Neural crest cell (in vitro differentiated cells): Measurements from ENCODE around the gene TOMM6. TPM values are rescaled to one million over a fixed set of nuclear protein-coding genes. Genes with fewer than 3 reads are reported as not detected.

ENCODE experiments used
- DNase-seq: peaks from one replicate; pipeline ENCODE4 v3.0.0; 2021; ENCODE audit warnings: low read depth, mixed read lengths, low spot score
- H3K27ac Mint-ChIP-seq: one replicate; pipeline ENCODE4 v1.8.0; 2021; ENCODE audit warnings: mild to moderate bottlenecking, mixed read lengths; ENCODE audit not compliant: unreplicated experiment
- H3K27me3 Mint-ChIP-seq: 2 replicates; pipeline ENCODE4 v1.8.0; 2021; ENCODE audit warnings: low read depth, mild to moderate bottlenecking, mixed read lengths
- H3K36me3 Mint-ChIP-seq: 2 replicates; pipeline ENCODE4 v1.8.0; 2021; ENCODE audit warnings: low read depth, mild to moderate bottlenecking, mixed read lengths
- H3K4me1 Mint-ChIP-seq: 2 replicates; pipeline ENCODE4 v1.8.0; 2021; ENCODE audit warnings: mixed read lengths
- H3K4me3 Mint-ChIP-seq: one replicate; pipeline ENCODE4 v1.8.0; 2021; ENCODE audit warnings: mild to moderate bottlenecking, mixed read lengths
- H3K9me3 Mint-ChIP-seq: 2 replicates; pipeline ENCODE4 v1.8.0; 2021; ENCODE audit warnings: mixed read lengths
- long read RNA-seq: library from polyadenylated mRNA; unstranded; transcript quantifications from one replicate; pipeline ENCODE4 v2.0.0, GENCODE V29; 2020
- total RNA-seq: library from RNA; stranded (reverse); gene quantifications from 2 replicates; pipeline ENCODE4 v1.2.1, GENCODE V29; 2021
- TF ChIP-seq, protein P1 (sequence below): fragments of 200-600 bp; sonication (generic); conservative IDR thresholded peaks from 2 replicates; pipeline ENCODE4 v1.5.0; 2021; ENCODE audit warnings: antibody characterized with exemption, mild to moderate bottlenecking

The TOMM6 gene
- 248 and 249 TPM in 2 replicates for total RNA-seq
- long read RNA-seq, transcript TOMM6-201 (3 exons, 595 nt), result major isoform, 37 of 47 reads
- long read RNA-seq, transcript TOMM6-202 (3 exons, 637 nt), result minor isoform, 10 of 47 reads
- long read RNA-seq, partial matches to known transcripts, result 0 of 47 reads
- long read RNA-seq, other reads (novel, unspliced or antisense), result 0 of 47 reads

DNA sequence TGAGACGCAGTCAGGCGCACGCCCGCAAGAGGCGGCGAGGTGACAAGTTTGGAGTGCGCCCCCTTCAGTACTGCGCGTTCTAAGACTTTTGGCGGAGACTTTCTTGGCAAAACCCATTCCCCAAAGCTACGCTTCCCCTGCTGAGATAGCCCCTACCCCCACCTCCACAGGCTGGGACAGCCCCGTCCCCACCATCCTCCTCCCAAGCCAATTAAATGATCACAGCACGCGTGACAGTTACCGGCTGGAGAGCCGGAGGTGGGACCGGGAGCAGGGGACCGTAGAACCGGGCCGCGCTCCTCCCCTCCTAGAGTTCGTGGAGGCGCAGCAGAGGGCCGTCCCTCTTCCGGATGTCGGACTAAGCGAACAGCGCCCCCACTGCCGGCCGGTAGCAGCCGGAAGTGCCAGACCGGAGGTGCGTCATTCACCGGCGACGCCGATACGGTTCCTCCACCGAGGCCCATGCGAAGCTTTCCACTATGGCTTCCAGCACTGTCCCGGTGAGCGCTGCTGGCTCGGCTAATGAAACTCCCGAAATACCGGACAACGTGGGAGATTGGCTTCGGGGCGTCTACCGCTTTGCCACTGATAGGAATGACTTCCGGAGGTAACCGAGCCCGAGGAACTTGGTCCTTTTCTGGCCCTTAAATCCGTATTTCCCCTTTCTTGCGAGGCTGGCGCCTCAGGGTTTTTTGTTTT is at the start of gene TOMM6:
Gene TOMM6 (plus strand): TSS at position 476 of the 699 bp plus-strand sequence. CDS start 4 bp downstream, at position 480.
- TF ChIP-seq, protein P1, sequence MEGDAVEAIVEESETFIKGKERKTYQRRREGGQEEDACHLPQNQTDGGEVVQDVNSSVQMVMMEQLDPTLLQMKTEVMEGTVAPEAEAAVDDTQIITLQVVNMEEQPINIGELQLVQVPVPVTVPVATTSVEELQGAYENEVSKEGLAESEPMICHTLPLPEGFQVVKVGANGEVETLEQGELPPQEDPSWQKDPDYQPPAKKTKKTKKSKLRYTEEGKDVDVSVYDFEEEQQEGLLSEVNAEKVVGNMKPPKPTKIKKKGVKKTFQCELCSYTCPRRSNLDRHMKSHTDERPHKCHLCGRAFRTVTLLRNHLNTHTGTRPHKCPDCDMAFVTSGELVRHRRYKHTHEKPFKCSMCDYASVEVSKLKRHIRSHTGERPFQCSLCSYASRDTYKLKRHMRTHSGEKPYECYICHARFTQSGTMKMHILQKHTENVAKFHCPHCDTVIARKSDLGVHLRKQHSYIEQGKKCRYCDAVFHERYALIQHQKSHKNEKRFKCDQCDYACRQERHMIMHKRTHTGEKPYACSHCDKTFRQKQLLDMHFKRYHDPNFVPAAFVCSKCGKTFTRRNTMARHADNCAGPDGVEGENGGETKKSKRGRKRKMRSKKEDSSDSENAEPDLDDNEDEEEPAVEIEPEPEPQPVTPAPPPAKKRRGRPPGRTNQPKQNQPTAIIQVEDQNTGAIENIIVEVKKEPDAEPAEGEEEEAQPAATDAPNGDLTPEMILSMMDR, result peak; percentile 93
- peaks cover 8% of the 10 kb centered on the region for H3K36me3 Mint-ChIP-seq
- H3K9me3 Mint-ChIP-seq, result no peaks in the 10 kb centered on the region
- peaks cover 7% of the 10 kb centered on the region for H3K27me3 Mint-ChIP-seq
- DNase-seq, result peak; percentile 97
- H3K4me1 Mint-ChIP-seq, result peaks cover 20% of the 10 kb centered on the region
- peak within 1 kb of the TSS; percentile 99 for H3K4me3 Mint-ChIP-seq
- peak within 1 kb of the TSS; percentile 99 for H3K27ac Mint-ChIP-seq

- Mint-ChIP-seq H3K27ac (no peak overlapping the region), H3K4me1 (peaks cover 13% of the 10 kb centered on the region), H3K4me3 (no peak overlapping the region), H3K9me3 (no peaks in the 10 kb centered on the region), H3K27me3 (peaks cover 6% of the 10 kb centered on the region), H3K36me3 (no peaks in the 10 kb centered on the region)
- DNase-seq, result no peak
- TF ChIP-seq, protein P1, result no peak
Measured at GRCh38 chr6:41739041-41739440, 48.5 kb upstream of the TOMM6 start.

DNA sequence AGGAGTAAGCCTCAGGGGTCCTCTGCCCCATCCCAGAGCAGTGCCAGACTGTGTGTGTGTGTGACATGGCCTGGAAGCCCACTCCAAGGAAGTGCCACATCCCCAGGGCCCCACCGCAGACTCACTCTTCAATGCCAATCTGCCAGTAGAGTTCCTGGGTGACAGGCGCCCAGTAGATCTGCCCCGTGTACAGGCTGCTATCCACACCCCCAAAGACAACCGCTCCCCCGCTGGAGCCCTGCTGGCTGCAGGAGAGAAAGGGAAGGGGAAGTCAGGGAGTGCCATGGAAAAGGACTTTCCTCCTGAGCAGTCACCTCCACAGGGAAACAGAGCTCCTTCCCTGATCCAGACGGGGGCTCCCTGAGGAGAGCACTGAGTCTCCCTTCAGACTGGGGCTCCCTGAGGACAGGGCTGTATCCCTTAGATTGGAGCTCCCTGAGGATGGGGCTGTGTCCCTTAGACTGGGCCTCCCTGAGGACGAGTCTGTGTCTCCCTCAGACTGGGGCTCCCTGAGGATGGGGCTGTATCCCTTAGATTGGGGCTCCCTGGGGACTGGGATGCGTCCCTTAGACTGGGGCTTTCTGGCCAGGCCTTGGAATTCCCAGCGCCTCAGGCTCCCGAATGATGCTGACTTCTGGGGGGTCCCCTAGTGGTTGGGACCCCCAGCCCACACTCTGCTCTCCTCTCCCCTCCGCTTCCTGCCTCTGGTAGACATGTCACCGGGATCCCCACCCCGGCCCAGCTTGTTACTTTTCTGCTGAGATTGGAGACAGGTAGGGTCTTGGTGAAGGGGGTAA is 46.9 kb upstream of the TOMM6 start:
- peak overlapping the region; percentile 75 for H3K27ac Mint-ChIP-seq

GRCh38 chr6:41741625-41742490 is 45.6 kb upstream of the TOMM6 start:
- no peak for DNase-seq
- H3K27me3 Mint-ChIP-seq, result no peaks in the 10 kb centered on the region
- H3K27ac Mint-ChIP-seq, result no peak overlapping the region
- no peaks in the 10 kb centered on the region for H3K9me3 Mint-ChIP-seq
- TF ChIP-seq, protein P1, result no peak
- no peaks in the 10 kb centered on the region for H3K36me3 Mint-ChIP-seq
- no peak overlapping the region for H3K4me3 Mint-ChIP-seq
- peaks cover 8% of the 10 kb centered on the region for H3K4me1 Mint-ChIP-seq

More for the DNA sequence above, 46.9 kb upstream of the TOMM6 start:
- TF ChIP-seq, protein P1, result no peak
- Mint-ChIP-seq H3K4me3 (no peak overlapping the region), H3K9me3 (no peaks in the 10 kb centered on the region), H3K27me3 (peaks cover 4% of the 10 kb centered on the region), H3K4me1 (peaks cover 12% of the 10 kb centered on the region), H3K36me3 (no peaks in the 10 kb centered on the region)
- DNase-seq, result no peak
